ENCODE measurements around the gene CELF4.

The CELF4 gene

DNA sequence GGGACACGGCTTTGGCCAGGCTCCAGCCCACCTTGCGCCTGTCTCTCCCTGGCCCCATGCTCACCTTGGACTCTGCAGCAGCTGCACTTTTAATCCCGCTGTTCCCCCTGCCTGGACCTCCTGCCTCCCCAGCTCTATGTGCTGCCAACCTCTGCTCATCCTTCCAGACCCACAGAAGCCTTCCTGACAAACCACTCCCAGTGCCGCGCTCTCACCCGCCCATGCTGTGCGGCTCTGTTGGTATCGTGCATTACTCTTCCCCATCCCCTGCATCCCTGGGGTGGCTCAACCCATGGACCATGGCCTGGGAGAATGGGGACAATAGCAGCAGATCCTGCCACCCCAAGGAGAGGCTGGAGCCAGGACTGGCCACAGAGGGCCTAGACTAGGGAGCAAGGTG, 303.6 kb downstream of the CELF4 start:
- no peaks in the 10 kb centered on the region for H3K36me3 ChIP-seq (ENCODE audit: low read length)
- no peak for TF ChIP-seq EZH2phosphoT487 (conservative IDR thresholded peaks at IDR 0.05; ENCODE audit: low read length)
- no peak for TF ChIP-seq CTCF (IDR thresholded peaks at IDR 0.05; ENCODE audit: insufficient read depth, low read length, poor library complexity, severe bottlenecking)
- H3K9ac ChIP-seq (ENCODE audit: low read length) = no peak overlapping the region
- no peaks in the 10 kb centered on the region for H3K27me3 ChIP-seq (ENCODE audit: low read length)
- no peak overlapping the region for H3K4me2 ChIP-seq (ENCODE audit: low read depth, low read length, poor library complexity, severe bottlenecking)
- H2AFZ ChIP-seq (ENCODE audit: low read depth, low read length, severe bottlenecking) = no peak overlapping the region
- H3K9me3 ChIP-seq (ENCODE audit: insufficient read depth, low read length) = no peaks in the 10 kb centered on the region
- no peaks in the 10 kb centered on the region for H3K9me2 ChIP-seq (replicated peaks; ENCODE audit: insufficient read depth, low read length)
- H3K27ac ChIP-seq (ENCODE audit: low read depth, low read length) = no peak overlapping the region
- H3K4me3 ChIP-seq (ENCODE audit: insufficient read depth, low read length, poor library complexity, severe bottlenecking) = no peak overlapping the region
- no peaks in the 10 kb centered on the region for H3F3A ChIP-seq (ENCODE audit: insufficient read depth)
- H3K79me2 ChIP-seq (ENCODE audit: insufficient read depth, low read length) = no peaks in the 10 kb centered on the region
- no peaks in the 10 kb centered on the region for H4K20me1 ChIP-seq (ENCODE audit: low read depth, low read length)

DNA sequence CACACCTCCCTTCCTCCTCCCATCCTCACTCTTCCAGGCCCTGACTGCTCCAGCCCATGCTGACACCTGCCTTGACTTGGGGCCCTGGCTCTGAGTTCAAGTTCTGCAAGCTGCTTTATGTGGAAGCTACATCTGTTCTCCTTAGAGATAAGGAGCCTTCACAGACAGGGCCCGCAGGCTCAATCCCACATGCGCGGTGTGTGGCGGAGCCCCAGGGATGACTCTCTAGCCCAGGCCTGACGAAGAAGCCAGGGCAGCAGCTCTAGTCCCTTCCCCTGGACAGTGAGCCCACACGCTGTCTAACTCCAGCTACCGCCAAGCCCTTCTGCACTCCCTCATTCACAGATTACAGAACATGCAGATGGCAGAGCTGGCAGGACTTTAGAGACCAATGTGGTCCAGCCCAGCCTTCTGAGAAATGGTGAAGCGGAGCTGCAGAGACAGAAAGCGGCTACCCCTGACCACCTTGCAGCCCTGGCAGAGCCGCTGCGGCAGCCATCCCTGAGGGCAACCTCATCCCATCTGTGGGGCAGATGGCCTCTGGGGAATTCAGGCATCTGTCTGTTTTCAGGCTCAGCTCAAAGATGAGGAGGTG, 304.3 kb downstream of the CELF4 start:
- no peaks in the 10 kb centered on the region for H3K27me3 ChIP-seq (ENCODE audit: low read length)
- H2AFZ ChIP-seq (ENCODE audit: low read depth, low read length, severe bottlenecking) = no peak overlapping the region
- H3K27ac ChIP-seq (ENCODE audit: low read depth, low read length) = no peak overlapping the region
- H3K79me2 ChIP-seq (ENCODE audit: insufficient read depth, low read length) = no peaks in the 10 kb centered on the region
- H3K4me3 ChIP-seq (ENCODE audit: insufficient read depth, low read length, poor library complexity, severe bottlenecking) = no peak overlapping the region
- no peaks in the 10 kb centered on the region for H3F3A ChIP-seq (ENCODE audit: insufficient read depth)
- no peaks in the 10 kb centered on the region for H3K9me2 ChIP-seq (replicated peaks; ENCODE audit: insufficient read depth, low read length)
- no peak overlapping the region for H3K9ac ChIP-seq (ENCODE audit: low read length)
- H3K9me3 ChIP-seq (ENCODE audit: insufficient read depth, low read length) = no peaks in the 10 kb centered on the region
- no peaks in the 10 kb centered on the region for H4K20me1 ChIP-seq (ENCODE audit: low read depth, low read length)
- no peak overlapping the region for H3K4me2 ChIP-seq (ENCODE audit: low read depth, low read length, poor library complexity, severe bottlenecking)
- H3K36me3 ChIP-seq (ENCODE audit: low read length) = no peaks in the 10 kb centered on the region
- TF ChIP-seq CTCF (IDR thresholded peaks at IDR 0.05; ENCODE audit: insufficient read depth, low read length, poor library complexity, severe bottlenecking) (no peak), EZH2phosphoT487 (conservative IDR thresholded peaks at IDR 0.05; ENCODE audit: low read length) (no peak)

DNA sequence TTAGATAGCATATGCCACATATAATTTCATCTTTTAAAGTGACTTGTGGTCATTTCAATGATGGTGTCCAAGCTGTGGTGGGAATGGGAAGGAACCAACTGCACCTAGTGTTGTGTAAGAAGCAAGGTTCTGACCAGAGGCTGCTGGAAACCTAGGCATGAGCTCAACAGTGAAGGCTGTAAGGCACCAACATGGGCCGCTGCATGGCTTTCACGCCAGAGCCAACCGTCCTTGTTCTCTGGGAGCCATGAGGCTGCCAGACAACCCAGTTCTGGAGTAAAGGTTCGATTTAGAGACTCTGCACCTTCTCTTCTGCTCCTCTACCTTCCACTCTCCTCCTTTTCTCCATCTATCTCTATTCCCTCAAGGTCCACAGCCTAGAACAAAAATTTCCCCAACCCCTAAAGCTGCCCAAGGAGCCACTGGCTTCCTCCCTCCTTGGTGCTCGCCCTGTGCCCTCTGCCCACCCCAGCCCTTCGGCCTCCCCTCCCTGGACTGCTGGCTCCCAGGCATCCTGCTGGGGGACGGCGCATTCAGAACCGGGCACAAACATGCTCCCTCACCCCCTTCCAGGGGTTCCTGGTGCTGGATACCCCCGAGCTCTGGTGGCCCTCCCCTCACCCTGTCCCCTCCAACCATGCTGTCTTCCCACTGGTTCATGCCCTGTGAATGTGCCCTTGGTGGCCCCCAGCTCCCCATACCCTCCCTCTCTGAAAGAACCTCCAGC, 305.1 kb downstream of the CELF4 start:
- H3K9me2 ChIP-seq (replicated peaks; ENCODE audit: insufficient read depth, low read length) = no peaks in the 10 kb centered on the region
- H3K36me3 ChIP-seq (ENCODE audit: low read length) = no peaks in the 10 kb centered on the region
- no peaks in the 10 kb centered on the region for H3K9me3 ChIP-seq (ENCODE audit: insufficient read depth, low read length)
- no peaks in the 10 kb centered on the region for H3K79me2 ChIP-seq (ENCODE audit: insufficient read depth, low read length)
- H4K20me1 ChIP-seq (ENCODE audit: low read depth, low read length) = no peaks in the 10 kb centered on the region
- H2AFZ ChIP-seq (ENCODE audit: low read depth, low read length, severe bottlenecking) = no peak overlapping the region
- H3K4me2 ChIP-seq (ENCODE audit: low read depth, low read length, poor library complexity, severe bottlenecking) = no peak overlapping the region
- H3K27ac ChIP-seq (ENCODE audit: low read depth, low read length) = no peak overlapping the region
- no peak overlapping the region for H3K4me3 ChIP-seq (ENCODE audit: insufficient read depth, low read length, poor library complexity, severe bottlenecking)
- H3F3A ChIP-seq (ENCODE audit: insufficient read depth) = no peaks in the 10 kb centered on the region
- TF ChIP-seq CTCF (IDR thresholded peaks at IDR 0.05; ENCODE audit: insufficient read depth, low read length, poor library complexity, severe bottlenecking) (no peak), EZH2phosphoT487 (conservative IDR thresholded peaks at IDR 0.05; ENCODE audit: low read length) (no peak)
- H3K27me3 ChIP-seq (ENCODE audit: low read length) = no peaks in the 10 kb centered on the region
- H3K9ac ChIP-seq (ENCODE audit: low read length) = no peak overlapping the region
